ENCODE results near the gene MUC5B.
"Not testable (repeated sequence)": the region's sequence is repeated elsewhere in the genome, so short reads cannot be mapped to it uniquely, and the experiment has no call there.

The MUC5B gene

GRCh38 chr11:1222491-1223345 is at the start of gene MUC5B:
MUC5B (plus strand) TSS chr11:1223066; CDS start chr11:1223124, 58 bp downstream.
- DNase-seq = no peak

DNA sequence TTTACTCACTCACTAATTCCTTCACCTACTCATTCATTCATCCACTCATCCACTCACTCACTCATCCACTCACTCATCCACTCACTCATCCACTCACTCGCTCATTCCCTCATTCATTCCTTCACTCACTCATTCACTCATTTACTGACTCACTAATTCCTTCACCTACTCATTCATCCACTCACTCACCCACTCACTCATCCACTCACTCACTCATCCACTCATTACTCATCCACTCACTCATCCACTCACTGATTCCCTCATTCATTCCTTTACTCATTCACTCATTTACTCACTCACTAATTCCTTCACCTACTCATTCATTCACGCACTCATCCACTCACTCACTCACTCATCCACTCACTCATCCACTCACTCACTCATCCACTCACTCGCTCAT is 49.5 kb upstream of the MUC5B start:
- DNase-seq = not testable (repeated sequence)

DNA sequence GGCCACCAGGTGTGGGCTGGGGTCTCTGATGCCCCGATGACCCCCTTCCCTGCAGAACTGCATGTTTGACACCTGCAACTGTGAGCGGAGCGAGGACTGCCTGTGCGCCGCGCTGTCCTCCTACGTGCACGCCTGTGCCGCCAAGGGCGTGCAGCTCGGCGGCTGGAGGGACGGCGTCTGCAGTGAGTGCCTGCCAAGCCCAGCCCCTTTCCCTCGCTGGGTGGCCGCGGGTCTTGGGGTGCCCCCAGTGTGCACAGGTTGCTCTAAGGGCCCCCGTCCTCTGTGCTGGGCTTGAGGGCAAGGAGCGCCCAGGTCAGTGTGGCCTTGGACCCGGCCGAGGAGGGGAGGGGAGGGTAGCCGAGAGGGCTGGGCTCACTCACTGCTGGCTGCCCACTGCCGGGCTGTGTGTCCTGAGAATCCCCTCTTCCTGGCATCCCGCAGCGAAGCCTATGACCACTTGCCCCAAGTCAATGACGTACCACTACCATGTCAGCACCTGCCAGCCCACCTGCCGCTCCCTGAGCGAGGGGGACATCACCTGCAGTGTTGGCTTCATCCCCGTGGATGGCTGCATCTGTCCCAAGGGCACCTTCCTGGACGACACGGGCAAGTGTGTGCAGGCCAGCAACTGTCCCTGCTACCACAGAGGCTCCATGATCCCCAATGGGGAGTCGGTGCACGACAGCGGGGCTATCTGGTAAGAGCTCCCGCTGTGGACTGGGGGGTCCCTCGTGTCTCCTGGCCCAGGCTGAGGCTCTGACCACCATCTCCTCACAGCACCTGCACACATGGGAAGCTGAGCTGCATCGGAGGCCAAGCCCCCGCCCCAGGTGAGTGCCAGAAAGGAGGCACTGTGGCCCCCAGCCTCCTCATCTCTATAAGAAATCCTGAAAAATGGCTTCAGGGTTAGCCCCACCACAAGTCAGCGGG is 48.2 kb upstream of the MUC5B start:
- no peak for DNase-seq

- DNase-seq = no peak
Observed at GRCh38 chr11:1175461-1176223, 47.2 kb upstream of the MUC5B start.

GRCh38 chr11:1176224-1177019 is 46.4 kb upstream of the MUC5B start:
- DNase-seq = no peak

DNA sequence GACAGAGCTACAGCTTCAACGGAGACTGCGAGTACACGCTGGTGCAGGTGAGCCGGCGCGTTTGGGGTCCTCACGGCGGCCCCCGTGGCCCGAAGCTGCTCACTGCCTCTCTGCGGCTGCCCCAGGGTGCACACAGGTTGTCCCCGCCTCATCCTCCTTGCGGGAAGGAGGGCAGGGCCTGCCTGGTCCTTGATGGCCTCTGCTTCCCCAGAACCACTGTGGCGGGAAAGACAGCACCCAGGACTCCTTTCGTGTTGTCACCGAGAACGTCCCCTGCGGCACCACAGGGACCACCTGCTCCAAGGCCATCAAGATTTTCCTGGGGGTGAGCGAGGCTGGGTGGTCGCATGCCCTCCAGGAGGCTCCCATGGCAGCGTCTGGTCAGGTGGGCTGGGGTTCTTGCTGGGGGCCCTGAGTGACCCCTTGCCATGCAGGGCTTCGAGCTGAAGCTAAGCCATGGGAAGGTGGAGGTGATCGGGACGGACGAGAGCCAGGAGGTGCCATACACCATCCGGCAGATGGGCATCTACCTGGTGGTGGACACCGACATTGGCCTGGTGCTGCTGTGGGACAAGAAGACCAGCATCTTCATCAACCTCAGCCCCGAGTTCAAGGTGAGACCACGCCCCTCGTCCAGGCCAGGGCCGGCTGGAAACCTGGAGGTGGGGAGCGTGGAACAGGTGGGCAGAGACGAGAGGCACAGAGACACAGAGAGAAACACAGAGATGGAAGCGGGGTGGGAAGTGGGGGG is 45.7 kb upstream of the MUC5B start:
- no peak for DNase-seq

- no peak for DNase-seq
Observed at GRCh38 chr11:1177771-1178090, 45.1 kb upstream of the MUC5B start.

- DNase-seq = no peak
Observed at GRCh38 chr11:1178201-1178885, 44.5 kb upstream of the MUC5B start.

GRCh38 chr11:1178906-1179305 is 44.0 kb upstream of the MUC5B start:
- no peak for DNase-seq

DNA sequence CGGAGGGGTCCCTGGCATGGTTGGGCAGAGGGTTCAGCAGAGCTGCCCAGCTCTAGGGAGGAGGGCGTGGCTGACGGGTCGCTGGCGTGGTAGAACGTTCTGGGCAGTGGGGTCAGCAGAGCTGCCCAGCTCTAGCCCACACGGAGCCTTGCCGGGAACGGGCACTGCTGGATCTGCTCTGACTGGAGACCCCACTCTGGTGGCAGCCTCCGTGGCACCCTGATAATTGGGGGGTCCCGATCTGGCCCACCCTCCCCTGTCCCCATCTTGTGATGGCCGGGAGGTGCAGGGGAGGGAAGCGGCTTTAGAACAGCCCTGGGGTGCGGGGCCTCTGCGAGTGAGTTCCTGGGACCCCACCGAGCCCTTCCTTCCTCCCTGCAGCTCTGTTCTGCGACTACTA is 43.2 kb upstream of the MUC5B start:
- DNase-seq = no peak

DNA sequence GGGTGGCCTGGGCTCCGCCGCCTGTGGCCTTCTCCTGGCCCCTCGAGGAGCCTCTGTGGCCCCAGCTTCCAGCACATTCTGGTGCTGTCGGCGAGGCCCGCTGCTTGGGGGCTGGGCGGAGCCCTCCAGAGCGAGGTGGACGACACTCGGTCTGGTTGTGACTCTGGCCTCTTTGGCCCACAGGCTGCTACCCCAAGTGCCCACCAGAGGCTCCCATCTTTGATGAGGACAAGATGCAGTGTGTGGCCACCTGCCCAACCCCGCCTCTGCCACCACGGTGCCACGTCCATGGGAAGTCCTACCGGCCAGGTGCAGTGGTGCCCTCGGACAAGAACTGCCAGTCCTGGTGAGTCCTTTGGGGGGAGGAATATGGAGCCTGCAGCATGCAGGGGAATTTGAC is 42.7 kb upstream of the MUC5B start:
- no peak for DNase-seq

GRCh38 chr11:1180947-1181391 is 41.9 kb upstream of the MUC5B start:
- no peak for DNase-seq

DNA sequence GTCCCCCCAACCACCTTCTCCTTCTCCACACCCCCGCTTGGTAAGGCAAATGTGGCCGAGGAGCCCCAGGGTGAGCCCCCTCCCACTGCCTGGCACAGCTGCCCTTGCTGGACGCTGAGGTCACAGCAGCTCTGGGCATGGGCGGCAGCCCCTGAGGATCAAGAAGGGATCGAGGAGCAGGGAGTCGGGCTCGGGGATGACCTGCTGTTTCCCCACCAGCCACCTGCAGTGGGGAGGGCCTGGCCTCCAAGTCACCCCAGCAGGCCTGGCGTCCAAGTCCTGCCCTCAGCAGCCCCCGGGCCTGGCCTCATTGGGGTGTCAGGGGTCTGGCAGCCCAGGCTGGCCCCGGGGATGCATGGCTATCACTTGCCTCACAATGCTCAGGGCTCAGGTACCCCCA is 41.4 kb upstream of the MUC5B start:
- DNase-seq = no peak

DNA sequence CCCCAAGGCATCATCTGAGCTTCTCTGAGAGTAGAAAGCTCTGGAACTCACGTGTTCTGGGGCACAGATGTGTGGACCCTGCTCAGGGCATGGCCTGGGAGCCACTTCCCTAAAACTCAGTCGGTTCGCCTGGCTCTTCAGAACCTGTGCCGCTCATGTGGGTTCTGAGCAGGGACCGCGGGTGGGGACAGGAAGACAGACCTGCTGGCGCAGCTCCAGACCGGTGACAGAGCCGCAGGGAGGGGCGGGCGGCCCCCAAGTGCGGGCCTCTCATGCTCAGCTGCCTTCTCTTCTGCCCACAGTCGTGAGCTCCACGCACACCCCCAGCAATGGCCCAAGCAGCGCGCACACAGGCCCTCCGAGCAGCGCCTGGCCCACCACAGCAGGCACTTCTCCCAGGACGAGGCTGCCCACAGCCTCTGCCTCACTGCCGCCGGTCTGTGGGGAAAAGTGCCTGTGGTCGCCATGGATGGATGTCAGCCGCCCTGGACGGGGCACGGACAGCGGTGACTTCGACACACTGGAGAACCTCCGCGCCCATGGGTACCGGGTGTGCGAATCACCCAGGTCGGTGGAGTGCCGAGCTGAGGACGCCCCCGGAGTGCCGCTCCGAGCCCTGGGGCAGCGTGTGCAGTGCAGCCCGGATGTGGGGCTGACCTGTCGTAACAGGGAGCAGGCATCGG is 40.9 kb upstream of the MUC5B start:
- no peak for DNase-seq

DNA sequence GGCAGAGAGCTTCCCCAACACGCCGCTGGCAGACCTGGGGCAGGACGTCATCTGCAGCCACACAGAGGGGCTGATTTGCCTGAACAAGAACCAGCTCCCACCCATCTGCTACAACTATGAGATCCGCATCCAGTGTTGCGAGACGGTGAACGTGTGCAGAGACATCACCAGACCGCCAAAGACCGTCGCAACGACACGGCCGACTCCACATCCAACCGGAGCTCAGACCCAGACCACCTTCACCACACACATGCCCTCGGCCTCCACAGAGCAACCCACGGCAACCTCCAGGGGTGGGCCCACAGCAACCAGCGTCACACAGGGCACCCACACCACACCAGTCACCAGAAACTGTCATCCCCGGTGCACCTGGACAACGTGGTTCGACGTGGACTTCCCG is 38.7 kb upstream of the MUC5B start:
- DNase-seq = not testable (repeated sequence)

DNA sequence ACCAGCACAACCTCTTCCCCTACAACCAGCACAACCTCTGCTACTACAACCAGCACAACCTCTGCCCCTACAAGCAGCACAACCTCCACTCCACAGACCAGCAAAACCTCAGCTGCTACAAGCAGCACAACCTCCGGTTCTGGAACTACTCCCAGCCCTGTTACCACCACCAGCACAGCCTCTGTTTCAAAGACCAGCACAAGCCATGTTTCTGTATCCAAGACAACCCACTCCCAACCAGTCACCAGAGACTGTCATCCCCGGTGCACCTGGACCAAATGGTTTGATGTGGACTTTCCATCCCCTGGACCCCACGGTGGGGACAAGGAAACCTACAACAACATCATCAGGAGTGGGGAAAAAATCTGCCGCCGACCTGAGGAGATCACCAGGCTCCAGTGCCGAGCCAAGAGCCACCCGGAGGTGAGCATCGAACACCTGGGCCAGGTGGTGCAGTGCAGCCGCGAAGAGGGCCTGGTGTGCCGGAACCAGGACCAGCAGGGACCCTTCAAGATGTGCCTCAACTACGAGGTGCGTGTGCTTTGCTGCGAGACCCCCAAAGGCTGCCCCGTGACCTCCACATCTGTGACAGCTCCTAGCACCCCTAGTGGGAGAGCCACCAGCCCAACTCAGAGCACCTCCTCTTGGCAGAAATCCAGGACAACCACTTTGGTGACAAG is 34.3 kb upstream of the MUC5B start:
- not testable (repeated sequence) for DNase-seq

- not testable (repeated sequence) for DNase-seq
Observed at GRCh38 chr11:1189816-1190215, 33.0 kb upstream of the MUC5B start.

DNA sequence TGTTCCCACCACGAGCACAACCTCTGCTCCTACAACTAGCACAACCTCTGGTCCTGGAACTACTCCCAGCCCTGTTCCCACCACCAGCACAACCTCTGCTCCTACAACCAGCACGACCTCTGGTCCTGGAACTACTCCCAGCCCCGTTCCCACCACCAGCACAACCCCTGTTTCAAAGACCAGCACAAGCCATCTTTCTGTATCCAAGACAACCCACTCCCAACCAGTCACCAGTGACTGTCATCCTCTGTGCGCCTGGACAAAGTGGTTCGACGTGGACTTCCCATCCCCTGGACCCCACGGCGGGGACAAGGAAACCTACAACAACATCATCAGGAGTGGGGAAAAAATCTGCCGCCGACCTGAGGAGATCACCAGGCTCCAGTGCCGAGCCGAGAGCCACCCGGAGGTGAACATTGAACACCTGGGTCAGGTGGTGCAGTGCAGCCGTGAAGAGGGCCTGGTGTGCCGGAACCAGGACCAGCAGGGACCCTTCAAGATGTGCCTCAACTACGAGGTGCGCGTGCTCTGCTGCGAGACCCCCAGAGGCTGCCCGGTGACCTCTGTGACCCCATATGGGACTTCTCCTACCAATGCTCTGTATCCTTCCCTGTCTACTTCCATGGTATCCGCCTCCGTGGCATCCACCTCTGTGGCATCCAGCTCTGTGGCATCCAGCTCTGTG is 30.9 kb upstream of the MUC5B start:
- DNase-seq = not testable (repeated sequence)

GRCh38 chr11:1192741-1193325 is 30.0 kb upstream of the MUC5B start:
- DNase-seq = no peak
